Pancreas (tissue), 10 donors: ENCODE results near the gene ZNF426. TPM values are rescaled to one million over a fixed set of nuclear protein-coding genes. Genes with fewer than 3 reads are reported as not detected.

Experiments
- ATAC-seq, 4 donors: fragments of 200-7000 bp; cut with Tn5 transposase; one replicate each; pipeline versions ENCODE4 v1.8.0 to v1.9.1; 2020; ENCODE audit warnings: mild to moderate bottlenecking in 4 of 4, moderate library complexity in 4 of 4
- DNase-seq, 6 donors: peaks; one replicate each; pipeline ENCODE4 v3.0.0-alpha.2; 2020
- FAIRE-seq: peaks from 2 replicates; lab custom pipeline; 2012; peaks lifted over from hg19 to GRCh38; lab: Jason Lieb, UNC
- H3K27ac ChIP-seq, 4 donors: fragments of 200-600 bp; sonication (generic); 1 replicate in 3 of 4; 2 replicates in 1 of 4; pipeline versions ENCODE4 v1.5.0 to v1.8.0; 2020
- H3K27me3 ChIP-seq, 4 donors: fragments of 200-600 bp; one replicate each; pipeline ENCODE4 v1.8.0; 2021
- H3K36me3 ChIP-seq, 3 donors: fragments of 200-600 bp; sonication (generic) in 1 of 3; one replicate each; pipeline versions ENCODE4 v1.5.0 to v1.8.0; 2020 to 2021
- H3K4me1 ChIP-seq, 3 donors: fragments of 200-600 bp; one replicate each; pipeline ENCODE4 v1.8.0; 2021
- H3K4me3 ChIP-seq, 4 donors: fragments of 200-600 bp; sonication (generic) in 2 of 4; one replicate each; pipeline versions ENCODE4 v1.5.0 to v1.8.0; 2020 to 2021
- H3K9me3 ChIP-seq, 4 donors: fragments of 200-600 bp; one replicate each; pipeline ENCODE4 v1.8.0; 2021
- WGBS, 2 donors: extraction: QIAGEN DNeasy Blood & Tissue Kit; methylation state at CpG; one replicate each; pipeline ENCODE4 v1.1.7; 2013; 5-methylcytosine and 5-hydroxymethylcytosine counted together
- intact Hi-C, 3 donors: fragments of 100-400 bp; cut with DNase I; formaldehyde crosslinking; loops; one replicate each; pipeline versions ENCODE4 v1.11.1 to v1.14.2; 2022
- polyA plus RNA-seq, 2 donors: library from polyadenylated mRNA; stranded (reverse); fragments of 200-250 nt; gene quantifications; one replicate each; pipeline ENCODE4 v1.2.3, GENCODE V29; 2013
- total RNA-seq, 6 donors: library from RNA; stranded (reverse); fragmentation: NEBNext Ultra II Directional in 4 of 6; extraction: Animal tissue kit (Norgen Biotek cat#: 25700) in 4 of 6; gene quantifications; one replicate each; pipeline versions ENCODE4 v1.2.1 to v1.2.4, GENCODE V29; 2021 to 2023
- TF ChIP-seq, protein P1 (sequence below), 4 donors: fragments of 200-600 bp; sonication (generic) in 3 of 4; IDR thresholded peaks; one replicate each; pipeline versions ENCODE4 v1.5.0 to v1.8.0; 2021; ENCODE audit warnings: antibody characterized with exemption in 4 of 4
- donor health status: healthy with polysubstance abuse.
- donor health status: DM: no; HTN: no; CAD: no; lungs with moderate emphysema.
- donor health status: DM: no; HTN: no; CAD: no.
- donor health status: control.
- donor health status: control.
- donor health status: Bipolar disorder and iron deficiency.
- donor health status: DM: yes; HTN: yes; CAD: no.
- donor health status: DM: no; HTN: no; CAD: no.
- donor health status: DM: no; HTN: no; CAD: no.
- donor health status: DM: yes; HTN: yes; CAD: no.

ZNF426 gene
- total and polyA plus RNA-seq, 8 donors = 1.8 to 10.4 (median 5.2) TPM

GRCh38 chr19:9531933-9532332, 6.5 kb downstream of the ZNF426 start:
- FAIRE-seq (no peak), ATAC-seq (no peak), DNase-seq (no peak)
- TF ChIP-seq, protein P1, sequence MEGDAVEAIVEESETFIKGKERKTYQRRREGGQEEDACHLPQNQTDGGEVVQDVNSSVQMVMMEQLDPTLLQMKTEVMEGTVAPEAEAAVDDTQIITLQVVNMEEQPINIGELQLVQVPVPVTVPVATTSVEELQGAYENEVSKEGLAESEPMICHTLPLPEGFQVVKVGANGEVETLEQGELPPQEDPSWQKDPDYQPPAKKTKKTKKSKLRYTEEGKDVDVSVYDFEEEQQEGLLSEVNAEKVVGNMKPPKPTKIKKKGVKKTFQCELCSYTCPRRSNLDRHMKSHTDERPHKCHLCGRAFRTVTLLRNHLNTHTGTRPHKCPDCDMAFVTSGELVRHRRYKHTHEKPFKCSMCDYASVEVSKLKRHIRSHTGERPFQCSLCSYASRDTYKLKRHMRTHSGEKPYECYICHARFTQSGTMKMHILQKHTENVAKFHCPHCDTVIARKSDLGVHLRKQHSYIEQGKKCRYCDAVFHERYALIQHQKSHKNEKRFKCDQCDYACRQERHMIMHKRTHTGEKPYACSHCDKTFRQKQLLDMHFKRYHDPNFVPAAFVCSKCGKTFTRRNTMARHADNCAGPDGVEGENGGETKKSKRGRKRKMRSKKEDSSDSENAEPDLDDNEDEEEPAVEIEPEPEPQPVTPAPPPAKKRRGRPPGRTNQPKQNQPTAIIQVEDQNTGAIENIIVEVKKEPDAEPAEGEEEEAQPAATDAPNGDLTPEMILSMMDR (IDR thresholded peaks at IDR 0.05) = no peak
- no peaks in the 10 kb centered on the region for H3K4me1 ChIP-seq
- no peaks in the 10 kb centered on the region for H3K27me3 ChIP-seq
- H3K4me3 ChIP-seq = no peak overlapping the region
- H3K27ac ChIP-seq = no peak overlapping the region
- H3K9me3 ChIP-seq = peaks cover 0 to 25% (median 12%) of the 10 kb centered on the region in 4 donors
- H3K36me3 ChIP-seq = peaks cover 47 to 80% (median 77%) of the 10 kb centered on the region in 3 donors
- intact Hi-C loops = no loop called here
- 97 to 98% methylated on average over 4 of the region's 4 CpGs for WGBS, 2 donors

GRCh38 chr19:9528757-9529336, 9.6 kb downstream of the ZNF426 start:
- WGBS, 2 donors = 96 to 99% methylated on average over 5 of the region's 5 CpGs
- intact Hi-C loops = no loop called here
- FAIRE-seq = no peak
- Histone ChIP-seq H3K9me3 (peaks cover 0 to 32% (median 15%) of the 10 kb centered on the region in 4 donors), H3K36me3 (peaks cover 47 to 61% (median 61%) of the 10 kb centered on the region in 3 donors), H3K4me1 (no peaks in the 10 kb centered on the region), H3K27ac (no peak overlapping the region), H3K4me3 (no peak overlapping the region), H3K27me3 (no peaks in the 10 kb centered on the region)
- TF ChIP-seq, protein P1 (IDR thresholded peaks at IDR 0.05) = no peak
- no peak for ATAC-seq
- no peak for DNase-seq

GRCh38 chr19:9523885-9524474, 14.5 kb downstream of the ZNF426 start:
- no peaks in the 10 kb centered on the region for H3K4me1 ChIP-seq
- TF ChIP-seq, protein P1 (IDR thresholded peaks at IDR 0.05) = no peak
- WGBS, 2 donors = 93 to 95% methylated on average over 1 of the region's 1 CpG
- H3K36me3 ChIP-seq = peaks cover 11 to 15% (median 13%) of the 10 kb centered on the region in 3 donors
- no peak for ATAC-seq
- intact Hi-C loops = no loop called here
- no peaks in the 10 kb centered on the region for H3K27me3 ChIP-seq
- H3K9me3 ChIP-seq = peaks cover 0 to 31% (median 13%) of the 10 kb centered on the region in 4 donors
- no peak for DNase-seq
- H3K4me3 ChIP-seq = no peak overlapping the region
- no peak for FAIRE-seq
- no peak overlapping the region for H3K27ac ChIP-seq

GRCh38 chr19:9507285-9507684, 31.2 kb downstream of the ZNF426 start:
- no peaks in the 10 kb centered on the region for H3K9me3 ChIP-seq
- WGBS, 2 donors = 59 to 77% methylated on average over 3 of the region's 3 CpGs
- H3K27ac ChIP-seq = no peak overlapping the region
- intact Hi-C loops = no loop called here
- no peaks in the 10 kb centered on the region for H3K4me1 ChIP-seq
- TF ChIP-seq, protein P1 (IDR thresholded peaks at IDR 0.05) = no peak
- H3K36me3 ChIP-seq = no peaks in the 10 kb centered on the region
- H3K4me3 ChIP-seq = no peak overlapping the region
- DNase-seq (no peak), ATAC-seq (no peak), FAIRE-seq (no peak)
- no peaks in the 10 kb centered on the region for H3K27me3 ChIP-seq

DNA sequence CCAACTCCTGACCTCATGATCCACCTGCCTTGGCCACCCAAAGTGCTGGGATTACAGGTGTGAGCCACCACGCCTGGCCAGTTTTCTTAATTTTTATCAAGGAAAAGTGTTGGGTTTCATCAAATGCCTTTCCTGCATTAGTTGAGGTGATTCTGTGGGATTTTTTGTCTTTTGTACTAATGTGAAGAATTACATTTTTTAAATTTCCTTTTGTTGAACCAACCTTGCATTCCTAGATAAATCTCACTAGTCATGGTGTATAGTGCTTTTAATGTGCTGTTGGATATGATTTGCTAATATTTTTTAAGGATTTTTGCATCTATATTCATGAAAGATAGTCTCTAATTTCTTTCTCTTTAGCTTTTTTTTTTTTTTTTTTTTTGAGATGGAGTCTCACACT, 37.6 kb downstream of the ZNF426 start:
- H3K4me3 ChIP-seq = no peak overlapping the region
- H3K9me3 ChIP-seq = no peaks in the 10 kb centered on the region
- ATAC-seq = no peak
- no peaks in the 10 kb centered on the region for H3K4me1 ChIP-seq
- WGBS, 2 donors = 53 to 69% methylated on average over 1 of the region's 1 CpG
- FAIRE-seq = no peak
- no peaks in the 10 kb centered on the region for H3K27me3 ChIP-seq
- TF ChIP-seq, protein P1 (IDR thresholded peaks at IDR 0.05) = no peak
- intact Hi-C loops = no loop called here
- DNase-seq = no peak
- H3K27ac ChIP-seq = no peak overlapping the region
- H3K36me3 ChIP-seq = no peaks in the 10 kb centered on the region
